Medulla oblongata (tissue), 1 donor: ENCODE results near the gene MALT1.
"Not testable (repeated sequence)": the region's sequence is repeated elsewhere in the genome, so short reads cannot be mapped to it uniquely, and the experiment has no call there.

ENCODE experiments used
- DNase-seq: peaks from one replicate; pipeline ENCODE4 v3.0.0-alpha.2; 2015; ENCODE audit errors: extremely low spot score

MALT1 gene

DNA sequence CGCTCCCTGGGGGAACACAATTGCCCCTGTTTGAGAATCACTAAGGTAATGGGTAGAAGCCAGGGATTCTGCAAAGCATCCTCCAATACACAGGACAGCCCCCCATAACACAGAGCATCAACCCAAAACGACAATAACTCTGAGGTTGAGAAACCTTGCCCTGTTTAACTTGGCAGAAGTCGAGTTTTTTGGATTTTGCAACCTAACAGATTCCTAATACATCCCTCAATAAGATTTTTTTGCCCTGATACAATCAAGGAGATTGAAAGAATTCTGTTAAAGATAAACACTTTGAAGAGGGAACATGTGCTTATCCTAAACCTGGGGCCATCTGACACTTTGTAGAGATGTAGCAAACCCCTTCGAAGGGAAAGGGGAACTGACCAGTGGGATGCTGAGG lies 100.9 kb downstream of the MALT1 start:
- DNase-seq, result no peak

DNA sequence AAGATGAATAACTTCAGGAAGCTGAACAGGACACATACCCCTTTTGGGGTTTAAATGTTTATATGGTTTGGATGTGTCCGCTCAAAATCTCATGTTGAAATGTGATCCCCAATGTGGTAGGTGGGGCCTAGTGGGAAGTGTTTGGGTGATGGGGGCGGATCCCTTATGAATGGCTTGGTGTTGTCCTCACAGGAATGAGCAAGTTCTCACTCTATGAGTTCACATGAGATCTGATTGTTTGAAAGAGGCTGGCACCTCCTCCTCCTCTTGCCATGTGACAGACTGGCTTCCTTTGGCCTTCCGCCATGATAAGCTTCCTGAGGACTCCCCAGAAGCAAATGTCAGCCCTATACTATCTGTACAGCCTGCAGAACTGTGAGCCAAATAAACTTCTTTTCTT lies 104.8 kb downstream of the MALT1 start:
- DNase-seq, result no peak

GRCh38 chr18:58776541-58776940 lies 105.3 kb downstream of the MALT1 start:
- not testable (repeated sequence) for DNase-seq

GRCh38 chr18:58777471-58777870 lies 106.2 kb downstream of the MALT1 start:
- no peak for DNase-seq

DNA sequence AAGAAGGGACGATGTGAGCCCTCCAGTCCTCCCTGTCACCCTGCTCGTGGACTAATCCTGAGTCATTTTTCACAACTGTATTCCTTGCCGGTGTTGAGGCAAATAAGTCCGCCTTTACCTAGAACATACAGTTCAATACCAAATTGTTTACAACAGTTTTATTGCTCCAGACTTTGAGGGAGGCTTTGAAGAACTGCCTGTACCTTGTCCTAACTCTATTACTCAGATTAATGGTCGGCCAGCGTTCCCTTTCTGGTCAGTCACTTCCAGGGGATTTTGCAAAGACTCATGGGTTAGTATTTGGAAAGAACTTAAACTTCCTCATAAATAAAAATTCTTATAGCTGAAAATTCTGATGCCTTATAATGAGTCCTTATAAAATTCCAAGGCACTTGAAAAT lies 108.3 kb downstream of the MALT1 start:
- no peak for DNase-seq

DNA sequence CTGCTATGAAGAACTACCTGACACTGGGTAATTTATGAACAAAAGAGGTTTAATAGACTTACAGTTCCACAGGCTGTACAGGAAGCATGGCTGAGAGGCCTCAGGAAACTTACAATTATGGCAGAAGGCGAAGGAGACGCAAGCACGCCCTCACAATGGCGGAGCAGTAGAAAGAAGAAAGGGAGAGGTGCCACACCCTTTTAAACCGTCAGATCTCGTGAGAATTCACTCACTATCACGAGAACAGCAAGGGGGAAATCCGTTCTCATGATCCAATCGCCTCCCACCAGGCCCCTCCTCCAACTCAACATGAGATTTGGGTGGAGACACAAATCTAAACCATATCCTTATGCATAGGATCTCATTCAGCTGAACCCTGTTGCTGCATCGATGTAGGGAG lies 108.8 kb downstream of the MALT1 start:
- no peak for DNase-seq

DNA sequence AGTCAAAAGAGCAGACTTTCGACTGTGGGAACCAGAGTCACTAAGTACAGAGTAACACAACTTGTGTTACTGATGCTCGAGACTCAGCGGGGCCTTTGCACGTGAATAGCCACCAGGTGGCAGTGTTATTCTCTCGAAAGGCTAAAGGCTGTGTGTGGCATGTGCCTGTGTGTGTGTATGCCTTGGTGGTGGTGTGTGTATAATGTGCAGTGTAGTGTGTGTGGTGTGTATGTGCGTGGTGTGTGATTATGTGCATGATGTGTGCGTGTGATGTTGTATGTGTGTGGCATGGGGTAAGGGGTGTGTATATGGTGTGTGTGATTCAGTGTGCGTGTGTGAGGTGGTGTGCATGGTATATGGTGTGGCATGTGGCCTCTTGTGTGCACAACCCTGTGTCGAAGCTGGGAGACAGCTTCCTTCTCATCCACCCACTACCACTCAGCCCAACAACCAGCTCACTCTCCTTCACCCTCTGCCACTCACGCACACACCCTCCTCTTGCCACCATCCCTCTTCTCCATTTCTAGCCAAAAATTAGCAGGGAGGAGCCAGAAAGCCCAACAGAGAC lies 110.4 kb downstream of the MALT1 start:
- DNase-seq, result peak; percentile 95

- no peak for DNase-seq
These were observed 113.4 kb downstream of the MALT1 start for GRCh38 chr18:58784601-58785137.

GRCh38 chr18:58785171-58785805 lies 114.0 kb downstream of the MALT1 start:
- DNase-seq, result no peak

DNA sequence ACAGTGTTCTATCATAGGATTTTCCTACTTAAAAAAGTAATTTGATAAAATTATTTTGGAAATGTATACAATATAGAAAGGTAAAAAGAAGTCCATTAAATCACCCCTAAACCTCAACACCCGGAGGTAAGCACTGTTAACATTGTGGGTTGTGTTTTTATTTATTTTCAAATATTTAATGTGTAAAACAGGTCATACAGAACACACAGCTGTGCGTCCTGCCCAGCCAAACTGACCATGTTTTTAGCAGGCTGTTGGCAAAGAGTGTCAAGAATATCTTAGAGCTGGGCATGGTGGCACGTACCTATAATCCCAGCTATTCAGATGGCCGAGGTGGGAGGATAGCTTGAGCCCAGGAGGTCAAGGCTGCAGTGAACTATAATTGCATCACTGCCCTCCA lies 114.6 kb downstream of the MALT1 start:
- DNase-seq, result no peak

DNA sequence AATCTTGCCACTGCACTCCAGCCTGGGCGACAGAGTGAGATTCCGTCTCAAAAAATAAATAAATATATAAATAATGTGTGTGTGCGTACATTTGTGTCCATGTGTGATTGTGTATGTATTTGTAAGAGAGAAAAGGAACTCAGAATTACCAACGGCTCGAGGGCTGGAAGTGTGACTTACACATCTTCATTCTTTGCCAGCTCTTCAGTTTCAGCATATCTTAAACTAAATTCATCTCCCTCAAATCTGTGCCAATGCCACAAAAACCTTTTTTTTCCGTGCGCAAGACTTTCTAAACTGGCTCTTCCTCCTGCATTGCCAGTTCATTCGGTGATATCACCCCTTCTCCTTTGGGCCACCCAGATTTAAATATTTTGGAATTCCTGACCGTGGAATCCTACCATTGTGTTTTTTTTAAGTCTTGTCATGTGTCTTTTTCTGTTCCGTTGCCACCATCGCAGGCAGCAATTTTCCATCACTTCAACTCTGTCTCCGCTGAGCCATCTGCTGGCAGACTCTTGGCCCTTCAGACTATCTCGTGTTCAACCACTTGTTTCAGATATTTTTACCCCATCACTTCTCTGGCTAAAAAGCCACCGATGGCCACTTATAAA lies 116.4 kb downstream of the MALT1 start:
- DNase-seq, result peak; percentile 44

- DNase-seq, result no peak
These were observed 117.2 kb downstream of the MALT1 start for GRCh38 chr18:58788470-58788869.

DNA sequence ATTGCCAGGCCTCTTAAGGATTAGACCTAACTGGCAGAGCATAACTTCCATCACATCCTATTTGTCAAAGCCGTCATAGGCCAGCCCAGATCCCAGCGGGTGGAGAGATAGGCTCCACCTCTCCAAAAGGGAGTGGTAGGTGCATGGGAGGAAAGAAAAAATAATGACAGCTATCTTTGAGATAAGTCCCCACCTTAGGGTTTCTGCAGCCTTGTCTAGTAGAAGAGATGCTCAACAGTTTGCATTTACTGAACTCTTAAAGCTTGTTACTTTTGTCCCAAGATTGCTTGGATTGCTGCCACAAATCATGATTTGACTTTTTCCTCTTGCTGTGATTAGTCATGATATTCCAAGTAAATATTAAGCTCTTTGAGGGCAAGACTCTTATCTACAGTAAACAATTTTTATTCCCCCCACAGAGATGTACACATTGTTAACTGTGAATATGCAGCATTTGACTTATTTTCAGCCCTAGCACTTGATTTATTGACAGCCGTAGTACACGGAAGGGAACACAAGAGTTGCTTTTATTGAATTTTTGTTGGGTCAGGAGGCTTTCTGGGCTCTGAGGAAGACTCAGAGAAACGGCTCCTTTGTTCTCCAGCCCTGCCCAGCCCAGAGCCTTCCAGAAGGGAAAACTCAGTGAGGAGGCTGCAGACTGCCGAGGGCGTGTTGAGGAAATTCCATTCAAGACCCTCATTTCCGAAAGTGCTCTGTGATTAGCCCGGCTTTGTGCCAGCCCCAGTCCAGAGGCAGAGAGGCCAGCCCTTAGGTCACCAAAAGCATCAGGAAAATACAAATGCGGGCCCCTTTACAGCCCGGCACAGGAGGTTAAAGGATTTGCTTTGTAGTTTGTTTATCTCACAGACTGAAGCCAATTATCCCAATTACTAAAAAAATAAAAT lies 118.0 kb downstream of the MALT1 start:
- DNase-seq, result peak; percentile 93

- no peak for DNase-seq
These were observed 118.6 kb downstream of the MALT1 start for GRCh38 chr18:58789876-58790240.

GRCh38 chr18:58792086-58792485 lies 120.8 kb downstream of the MALT1 start:
- no peak for DNase-seq

- no peak for DNase-seq
These were observed 122.1 kb downstream of the MALT1 start for GRCh38 chr18:58793361-58793760.

DNA sequence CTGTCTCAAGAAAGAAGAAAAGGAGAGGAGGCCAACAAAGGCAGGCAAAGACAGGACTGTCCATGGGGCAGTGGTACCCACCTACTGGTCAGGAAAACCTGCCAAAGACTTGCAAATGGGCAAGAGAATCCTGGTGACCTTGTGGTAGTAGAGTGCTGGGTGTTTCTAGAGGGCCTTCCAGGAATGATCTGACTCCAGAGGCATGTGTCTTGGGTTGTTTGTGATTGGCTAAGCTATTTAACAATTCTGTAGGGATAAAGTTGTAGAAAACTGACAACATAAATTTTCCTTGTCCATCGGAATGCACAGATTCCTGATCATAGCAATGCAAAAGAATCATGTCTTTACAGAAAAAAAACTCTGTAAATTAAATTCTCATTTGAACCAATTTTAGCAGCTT lies 125.0 kb downstream of the MALT1 start:
- no peak for DNase-seq

DNA sequence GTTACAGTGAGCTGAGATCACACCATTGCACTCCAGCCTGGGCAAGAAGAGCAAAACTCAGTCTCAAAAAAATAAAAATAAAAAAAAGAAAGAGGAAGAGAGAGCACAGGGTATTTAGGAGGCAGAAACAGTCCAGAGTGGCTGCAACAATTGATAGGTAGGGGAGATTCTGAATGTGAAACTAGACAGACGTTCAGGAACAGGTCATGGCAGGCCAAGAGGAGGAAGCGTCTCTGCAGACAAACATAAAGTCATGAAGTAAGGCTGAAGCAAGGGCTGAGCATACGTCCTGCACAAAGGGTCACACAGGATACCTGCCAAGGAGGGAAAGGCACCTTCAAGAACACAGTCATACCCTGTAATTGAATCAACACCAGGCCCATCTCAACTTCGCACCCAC lies 129.3 kb downstream of the MALT1 start:
- no peak for DNase-seq

DNA sequence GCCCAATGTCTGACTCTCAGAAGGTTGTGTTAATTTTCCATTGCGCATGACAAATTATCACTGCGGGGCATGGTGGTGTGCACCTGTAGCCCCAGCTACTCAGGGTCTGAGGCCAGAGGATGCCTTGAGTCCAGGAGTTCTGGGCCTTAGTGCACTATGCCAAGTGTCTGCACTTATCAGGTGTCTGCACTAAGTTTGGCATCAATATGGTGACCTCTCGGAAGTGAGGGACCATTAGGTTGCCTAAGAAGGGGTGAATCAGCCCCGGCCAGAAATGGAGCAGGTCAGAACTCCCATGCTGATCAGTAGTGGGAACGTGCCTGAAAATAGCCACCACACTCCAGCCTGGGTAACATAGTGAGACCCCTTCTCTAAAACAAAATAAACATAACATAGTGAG lies 131.7 kb downstream of the MALT1 start:
- DNase-seq, result no peak

GRCh38 chr18:58803978-58804377 lies 132.7 kb downstream of the MALT1 start:
- DNase-seq, result no peak
